ENCODE data around the gene GABRR3. TPM values are rescaled to one million over a fixed set of nuclear protein-coding genes. Genes with fewer than 3 reads are reported as not detected.

GABRR3 gene
- total RNA-seq, 1 experiment from 2014 or later, result not detected

DNA sequence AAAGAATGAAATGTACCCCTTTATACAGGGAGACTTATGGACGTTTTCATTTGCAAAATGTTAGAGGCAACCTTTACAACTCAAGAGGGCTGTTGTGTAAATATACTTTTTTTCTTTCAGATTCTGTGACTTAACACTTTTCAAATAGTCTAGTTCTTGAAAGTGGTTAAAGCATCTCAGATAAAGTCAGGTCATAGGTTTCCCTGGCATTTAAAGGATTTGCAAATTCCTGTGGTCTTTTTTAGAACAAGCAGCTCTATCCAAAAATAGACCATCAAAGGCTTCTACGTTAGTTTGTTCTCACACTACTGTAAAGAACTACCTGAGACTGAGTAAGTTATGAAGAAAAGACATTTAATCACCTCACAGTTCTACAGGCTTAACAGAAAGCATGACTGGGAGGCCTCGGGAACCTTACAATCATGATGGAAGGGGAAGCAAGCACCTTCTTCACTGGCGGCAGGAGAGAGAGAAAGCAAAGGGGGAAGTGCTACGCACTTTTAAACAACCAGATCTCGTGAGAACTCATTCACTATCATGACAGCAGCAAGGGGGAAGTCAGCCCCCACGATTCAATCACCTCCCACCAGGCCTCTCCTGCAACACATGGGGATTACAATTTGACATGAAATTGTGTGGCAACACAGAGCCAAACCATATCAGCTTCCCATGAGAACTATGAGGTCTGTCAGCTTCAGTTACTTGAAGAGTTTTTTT, 23.3 kb upstream of the GABRR3 start:
- H3K36me3 ChIP-seq (ENCODE audit: control insufficient read depth, insufficient read depth, low read length), result no peaks in the 10 kb centered on the region
- no peaks in the 10 kb centered on the region for H3K27me3 ChIP-seq (ENCODE audit: control insufficient read depth, insufficient read depth, low read length)
- TF ChIP-seq POLR2AphosphoS5 (IDR thresholded peaks at IDR 0.05; ENCODE audit: low read depth, low read length), result no peak
- TF ChIP-seq SIN3A (IDR thresholded peaks at IDR 0.05; ENCODE audit: borderline replicate concordance, insufficient read depth, low read depth, low read length), result no peak
- TF ChIP-seq TCF7L2 (IDR thresholded peaks at IDR 0.05; ENCODE audit: low read depth, low read length), result no peak
- TF ChIP-seq, protein P1, sequence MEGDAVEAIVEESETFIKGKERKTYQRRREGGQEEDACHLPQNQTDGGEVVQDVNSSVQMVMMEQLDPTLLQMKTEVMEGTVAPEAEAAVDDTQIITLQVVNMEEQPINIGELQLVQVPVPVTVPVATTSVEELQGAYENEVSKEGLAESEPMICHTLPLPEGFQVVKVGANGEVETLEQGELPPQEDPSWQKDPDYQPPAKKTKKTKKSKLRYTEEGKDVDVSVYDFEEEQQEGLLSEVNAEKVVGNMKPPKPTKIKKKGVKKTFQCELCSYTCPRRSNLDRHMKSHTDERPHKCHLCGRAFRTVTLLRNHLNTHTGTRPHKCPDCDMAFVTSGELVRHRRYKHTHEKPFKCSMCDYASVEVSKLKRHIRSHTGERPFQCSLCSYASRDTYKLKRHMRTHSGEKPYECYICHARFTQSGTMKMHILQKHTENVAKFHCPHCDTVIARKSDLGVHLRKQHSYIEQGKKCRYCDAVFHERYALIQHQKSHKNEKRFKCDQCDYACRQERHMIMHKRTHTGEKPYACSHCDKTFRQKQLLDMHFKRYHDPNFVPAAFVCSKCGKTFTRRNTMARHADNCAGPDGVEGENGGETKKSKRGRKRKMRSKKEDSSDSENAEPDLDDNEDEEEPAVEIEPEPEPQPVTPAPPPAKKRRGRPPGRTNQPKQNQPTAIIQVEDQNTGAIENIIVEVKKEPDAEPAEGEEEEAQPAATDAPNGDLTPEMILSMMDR (IDR thresholded peaks at IDR 0.05), result no peak
- TF ChIP-seq, protein P2, sequence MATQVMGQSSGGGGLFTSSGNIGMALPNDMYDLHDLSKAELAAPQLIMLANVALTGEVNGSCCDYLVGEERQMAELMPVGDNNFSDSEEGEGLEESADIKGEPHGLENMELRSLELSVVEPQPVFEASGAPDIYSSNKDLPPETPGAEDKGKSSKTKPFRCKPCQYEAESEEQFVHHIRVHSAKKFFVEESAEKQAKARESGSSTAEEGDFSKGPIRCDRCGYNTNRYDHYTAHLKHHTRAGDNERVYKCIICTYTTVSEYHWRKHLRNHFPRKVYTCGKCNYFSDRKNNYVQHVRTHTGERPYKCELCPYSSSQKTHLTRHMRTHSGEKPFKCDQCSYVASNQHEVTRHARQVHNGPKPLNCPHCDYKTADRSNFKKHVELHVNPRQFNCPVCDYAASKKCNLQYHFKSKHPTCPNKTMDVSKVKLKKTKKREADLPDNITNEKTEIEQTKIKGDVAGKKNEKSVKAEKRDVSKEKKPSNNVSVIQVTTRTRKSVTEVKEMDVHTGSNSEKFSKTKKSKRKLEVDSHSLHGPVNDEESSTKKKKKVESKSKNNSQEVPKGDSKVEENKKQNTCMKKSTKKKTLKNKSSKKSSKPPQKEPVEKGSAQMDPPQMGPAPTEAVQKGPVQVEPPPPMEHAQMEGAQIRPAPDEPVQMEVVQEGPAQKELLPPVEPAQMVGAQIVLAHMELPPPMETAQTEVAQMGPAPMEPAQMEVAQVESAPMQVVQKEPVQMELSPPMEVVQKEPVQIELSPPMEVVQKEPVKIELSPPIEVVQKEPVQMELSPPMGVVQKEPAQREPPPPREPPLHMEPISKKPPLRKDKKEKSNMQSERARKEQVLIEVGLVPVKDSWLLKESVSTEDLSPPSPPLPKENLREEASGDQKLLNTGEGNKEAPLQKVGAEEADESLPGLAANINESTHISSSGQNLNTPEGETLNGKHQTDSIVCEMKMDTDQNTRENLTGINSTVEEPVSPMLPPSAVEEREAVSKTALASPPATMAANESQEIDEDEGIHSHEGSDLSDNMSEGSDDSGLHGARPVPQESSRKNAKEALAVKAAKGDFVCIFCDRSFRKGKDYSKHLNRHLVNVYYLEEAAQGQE (IDR thresholded peaks at IDR 0.05; ENCODE audit: insufficient read depth in 1 of 2, low read depth in 2 of 2, low read length in 1 of 2), result no peak
- ChIA-PET POLR2A (no interaction called here), CTCF (no interaction called here)
- H3K4me3 ChIP-seq (ENCODE audit: low read depth in 2 of 2, low read length in 2 of 2), result no peak overlapping the region
- ATAC-seq (no peak), DNase-seq (ENCODE audit: low read depth, low spot score) (no peak)
- H3K4me1 ChIP-seq (ENCODE audit: control insufficient read depth, insufficient read depth, low read length), result no peaks in the 10 kb centered on the region
- intact Hi-C loops (cut with micrococcal nuclease; ENCODE audit: unreplicated experiment), result no loop called here
- H3K27ac ChIP-seq (ENCODE audit: low read length), result no peak overlapping the region
- no peaks in the 10 kb centered on the region for H3K9me3 ChIP-seq (ENCODE audit: control insufficient read depth, insufficient read depth, low read depth, low read length)
- in situ Hi-C loops (cut with HindIII; ENCODE audit: low pct_unique_long_range_greater_than_20kb, low sequenced_read_pairs), result no loop called here
- no TSS peak for BruUV-seq (replicated peaks)

DNA sequence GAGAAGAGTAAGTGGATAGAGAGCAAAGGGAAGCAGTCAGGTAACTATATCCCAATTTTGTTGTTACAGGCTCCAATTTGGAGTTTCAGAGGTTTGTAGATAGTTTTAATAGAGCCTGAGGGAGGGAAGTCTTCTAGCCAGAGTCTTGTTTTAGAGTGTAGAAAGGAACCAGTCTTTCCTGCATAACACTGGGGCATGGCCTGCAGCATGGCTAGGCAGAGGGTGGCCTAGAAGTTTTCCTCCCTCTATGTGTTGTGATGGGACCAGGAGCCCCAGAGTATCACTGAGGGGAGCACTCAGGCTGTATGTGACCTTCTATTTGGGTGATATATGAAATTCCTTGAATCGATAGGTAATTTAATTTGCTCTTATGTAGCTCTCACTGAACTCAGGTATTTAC, 22.5 kb upstream of the GABRR3 start:
- intact Hi-C loops (cut with micrococcal nuclease; ENCODE audit: unreplicated experiment) (no loop called here), in situ Hi-C loops (cut with HindIII; ENCODE audit: low pct_unique_long_range_greater_than_20kb, low sequenced_read_pairs) (no loop called here)
- TF ChIP-seq, protein P1 (IDR thresholded peaks at IDR 0.05), result no peak
- no peak for TF ChIP-seq TCF7L2 (IDR thresholded peaks at IDR 0.05; ENCODE audit: low read depth, low read length)
- no peak for TF ChIP-seq POLR2AphosphoS5 (IDR thresholded peaks at IDR 0.05; ENCODE audit: low read depth, low read length)
- no peak for TF ChIP-seq SIN3A (IDR thresholded peaks at IDR 0.05; ENCODE audit: borderline replicate concordance, insufficient read depth, low read depth, low read length)
- TF ChIP-seq, protein P2 (IDR thresholded peaks at IDR 0.05; ENCODE audit: insufficient read depth in 1 of 2, low read depth in 2 of 2, low read length in 1 of 2), result no peak
- BruUV-seq (replicated peaks), result no TSS peak
- no peak for ATAC-seq
- ChIA-PET POLR2A (no interaction called here), CTCF (no interaction called here)
- Histone ChIP-seq H3K4me3 (ENCODE audit: low read depth in 2 of 2, low read length in 2 of 2) (no peak overlapping the region), H3K36me3 (ENCODE audit: control insufficient read depth, insufficient read depth, low read length) (no peaks in the 10 kb centered on the region), H3K27ac (ENCODE audit: low read length) (no peak overlapping the region), H3K4me1 (ENCODE audit: control insufficient read depth, insufficient read depth, low read length) (no peaks in the 10 kb centered on the region), H3K27me3 (ENCODE audit: control insufficient read depth, insufficient read depth, low read length) (no peaks in the 10 kb centered on the region), H3K9me3 (ENCODE audit: control insufficient read depth, insufficient read depth, low read depth, low read length) (no peaks in the 10 kb centered on the region)
- no peak for DNase-seq (ENCODE audit: low read depth, low spot score)

All from Panc1 (cell line).